PFSK-1 (cell line): ENCODE measurements around the gene MRPL16.

Experiments
- POLR2AphosphoS5 ChIP-seq: IDR thresholded peaks from 2 replicates; pipeline ENCODE4 v1.6.1; 2012; ENCODE audit warnings: low read depth, mild to moderate bottlenecking, control low read depth, low read length, moderate library complexity
- REST ChIP-seq, 2 experiments: IDR thresholded peaks; 2 replicates each; pipeline versions ENCODE4 v1.6.1 to v1.8.0; 2011 to 2012; ENCODE audit warnings: low read depth in 2 of 2, low read length in 2 of 2, control low read depth in 1 of 2, inconsistent platforms in 1 of 2, mild to moderate bottlenecking in 1 of 2, moderate library complexity in 1 of 2; ENCODE audit not compliant: insufficient read depth in 1 of 2

- TF ChIP-seq POLR2AphosphoS5 (no peak), REST (IDR thresholded peaks at IDR 0.05; ENCODE audit: insufficient read depth in 1 of 2, low read depth in 2 of 2, low read length in 2 of 2) (no peak)
These were observed 36.0 kb upstream of the MRPL16 start for GRCh38 chr11:59846556-59846955.
